Ishikawa (cell line): Measurements from ENCODE around the gene KIF22.

Experiments
- CEBPB ChIP-seq: IDR thresholded peaks from 2 replicates; pipeline ENCODE4 v1.6.1; 2012
- CREB1 ChIP-seq: IDR thresholded peaks from 2 replicates; pipeline ENCODE4 v1.6.1; 2012; ENCODE audit warnings: low read depth
- EGR1 ChIP-seq: IDR thresholded peaks from 2 replicates; pipeline ENCODE4 v1.6.1; 2012
- EP300 ChIP-seq: IDR thresholded peaks from 2 replicates; pipeline ENCODE4 v1.6.1; 2012; ENCODE audit warnings: borderline replicate concordance
- FOXM1 ChIP-seq: IDR thresholded peaks from 2 replicates; pipeline ENCODE4 v1.6.1; 2012; ENCODE audit warnings: low read depth, borderline replicate concordance
- RAD21 ChIP-seq: IDR thresholded peaks from 2 replicates; pipeline ENCODE4 v1.6.1; 2012; ENCODE audit warnings: low read depth
- TAF1 ChIP-seq: IDR thresholded peaks from 2 replicates; pipeline ENCODE4 v1.6.1; 2012; ENCODE audit warnings: low read depth, mild to moderate bottlenecking
- TCF12 ChIP-seq: IDR thresholded peaks from 2 replicates; pipeline ENCODE4 v1.6.1; 2012; ENCODE audit warnings: low read depth
- TEAD4 ChIP-seq: IDR thresholded peaks from 2 replicates; pipeline ENCODE4 v1.6.1; 2012
- YY1 ChIP-seq: IDR thresholded peaks from 2 replicates; pipeline ENCODE4 v1.6.1; 2012; ENCODE audit warnings: low read depth
- ZBTB7A ChIP-seq: IDR thresholded peaks from 2 replicates; pipeline ENCODE4 v1.6.1; 2012; ENCODE audit warnings: low read depth
- TF ChIP-seq, protein P1 (sequence below): IDR thresholded peaks from 2 replicates; pipeline ENCODE4 v1.6.1; 2012; ENCODE audit warnings: low read depth, mild to moderate bottlenecking
- TF ChIP-seq, protein P2 (sequence below): IDR thresholded peaks from 2 replicates; pipeline ENCODE4 v1.6.1; 2012
- TF ChIP-seq, protein P3 (sequence below): IDR thresholded peaks from 2 replicates; pipeline ENCODE4 v1.6.1; 2012

Gene KIF22

DNA sequence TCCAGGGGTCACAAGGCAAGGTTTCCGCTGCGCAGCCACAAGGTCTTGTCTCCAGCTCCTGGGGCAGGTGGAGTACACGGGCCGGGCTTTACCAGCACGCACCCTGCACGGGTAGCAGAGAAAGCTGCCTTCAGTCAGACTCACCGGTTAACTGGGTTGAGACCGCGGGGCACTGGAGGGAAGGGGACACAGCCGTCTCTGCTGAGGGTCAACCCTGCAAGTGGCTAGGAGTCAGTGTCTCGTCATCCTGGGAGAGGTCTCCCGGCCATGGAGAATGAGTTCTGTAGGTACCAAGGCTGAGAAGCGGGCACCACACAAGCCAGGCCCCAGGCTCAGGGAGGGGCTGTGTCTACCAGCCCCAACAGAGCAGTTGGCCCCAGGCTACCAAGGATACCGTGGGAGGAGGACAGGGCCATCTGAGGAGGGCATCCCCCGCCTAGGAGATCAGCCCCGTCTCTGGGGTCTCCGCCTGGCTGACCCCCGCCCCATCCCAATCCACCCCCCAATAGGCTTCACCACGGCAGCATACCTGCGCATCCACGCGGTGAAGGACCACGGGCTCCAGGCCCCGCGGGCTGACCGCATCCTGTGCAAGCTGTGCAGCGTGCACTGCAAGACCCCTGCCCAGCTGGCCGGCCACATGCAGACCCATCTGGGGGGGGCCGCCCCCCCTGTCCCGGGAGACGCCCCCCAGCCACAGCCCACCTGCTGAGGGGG, 18.6 kb downstream of the KIF22 start:
- TF ChIP-seq TEAD4 = no peak
- no peak for TF ChIP-seq TAF1
- no peak for TF ChIP-seq EP300

DNA sequence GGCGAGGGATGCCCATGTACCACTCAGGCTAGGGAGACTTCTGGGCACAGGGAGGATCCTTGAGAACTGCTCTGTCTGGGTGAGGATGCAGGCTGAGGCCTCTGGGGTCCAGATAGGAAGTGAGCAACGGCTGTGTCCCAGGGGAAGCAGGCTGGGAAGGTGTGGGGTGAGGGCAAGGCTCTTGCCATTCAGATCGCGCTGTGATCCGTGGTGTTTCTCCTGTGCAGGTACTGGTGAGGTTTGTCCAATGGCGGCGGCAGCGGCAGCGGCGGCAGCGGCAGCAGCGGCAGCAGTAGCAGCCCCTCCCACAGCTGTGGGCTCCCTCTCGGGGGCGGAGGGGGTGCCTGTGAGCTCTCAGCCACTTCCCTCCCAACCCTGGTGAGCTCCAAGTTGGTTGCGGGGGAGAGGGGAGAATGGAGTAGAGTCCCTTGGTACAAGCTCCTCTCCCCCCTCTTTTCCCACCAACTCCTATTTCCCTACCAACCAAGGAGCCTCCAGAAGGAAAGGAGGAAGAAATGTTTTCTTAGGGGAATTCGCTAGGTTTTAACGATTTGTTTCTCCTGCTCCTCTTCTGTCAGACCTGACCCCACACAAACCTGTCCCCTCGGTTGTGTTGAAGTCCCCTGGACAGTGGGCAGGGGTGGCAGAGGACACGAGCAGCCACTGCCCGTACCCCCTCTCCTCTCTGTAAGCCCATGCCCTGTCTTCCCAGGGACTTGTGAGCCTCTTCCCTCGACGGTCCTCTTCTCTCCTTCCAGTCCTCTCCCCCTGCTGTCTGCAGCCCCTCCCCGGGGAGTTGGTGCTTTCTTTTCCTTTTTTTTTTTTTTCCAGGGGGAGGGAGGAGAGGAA, 19.5 kb downstream of the KIF22 start:
- TF ChIP-seq FOXM1 (no peak), TAF1 (no peak), TCF12 (no peak), EGR1 (no peak), CEBPB (no peak), TEAD4 (no peak), RAD21 (no peak), CREB1 (no peak)
- TF ChIP-seq, protein P1, sequence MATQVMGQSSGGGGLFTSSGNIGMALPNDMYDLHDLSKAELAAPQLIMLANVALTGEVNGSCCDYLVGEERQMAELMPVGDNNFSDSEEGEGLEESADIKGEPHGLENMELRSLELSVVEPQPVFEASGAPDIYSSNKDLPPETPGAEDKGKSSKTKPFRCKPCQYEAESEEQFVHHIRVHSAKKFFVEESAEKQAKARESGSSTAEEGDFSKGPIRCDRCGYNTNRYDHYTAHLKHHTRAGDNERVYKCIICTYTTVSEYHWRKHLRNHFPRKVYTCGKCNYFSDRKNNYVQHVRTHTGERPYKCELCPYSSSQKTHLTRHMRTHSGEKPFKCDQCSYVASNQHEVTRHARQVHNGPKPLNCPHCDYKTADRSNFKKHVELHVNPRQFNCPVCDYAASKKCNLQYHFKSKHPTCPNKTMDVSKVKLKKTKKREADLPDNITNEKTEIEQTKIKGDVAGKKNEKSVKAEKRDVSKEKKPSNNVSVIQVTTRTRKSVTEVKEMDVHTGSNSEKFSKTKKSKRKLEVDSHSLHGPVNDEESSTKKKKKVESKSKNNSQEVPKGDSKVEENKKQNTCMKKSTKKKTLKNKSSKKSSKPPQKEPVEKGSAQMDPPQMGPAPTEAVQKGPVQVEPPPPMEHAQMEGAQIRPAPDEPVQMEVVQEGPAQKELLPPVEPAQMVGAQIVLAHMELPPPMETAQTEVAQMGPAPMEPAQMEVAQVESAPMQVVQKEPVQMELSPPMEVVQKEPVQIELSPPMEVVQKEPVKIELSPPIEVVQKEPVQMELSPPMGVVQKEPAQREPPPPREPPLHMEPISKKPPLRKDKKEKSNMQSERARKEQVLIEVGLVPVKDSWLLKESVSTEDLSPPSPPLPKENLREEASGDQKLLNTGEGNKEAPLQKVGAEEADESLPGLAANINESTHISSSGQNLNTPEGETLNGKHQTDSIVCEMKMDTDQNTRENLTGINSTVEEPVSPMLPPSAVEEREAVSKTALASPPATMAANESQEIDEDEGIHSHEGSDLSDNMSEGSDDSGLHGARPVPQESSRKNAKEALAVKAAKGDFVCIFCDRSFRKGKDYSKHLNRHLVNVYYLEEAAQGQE = no peak
- TF ChIP-seq, protein P2, sequence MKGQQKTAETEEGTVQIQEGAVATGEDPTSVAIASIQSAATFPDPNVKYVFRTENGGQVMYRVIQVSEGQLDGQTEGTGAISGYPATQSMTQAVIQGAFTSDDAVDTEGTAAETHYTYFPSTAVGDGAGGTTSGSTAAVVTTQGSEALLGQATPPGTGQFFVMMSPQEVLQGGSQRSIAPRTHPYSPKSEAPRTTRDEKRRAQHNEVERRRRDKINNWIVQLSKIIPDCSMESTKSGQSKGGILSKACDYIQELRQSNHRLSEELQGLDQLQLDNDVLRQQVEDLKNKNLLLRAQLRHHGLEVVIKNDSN = no peak

DNA sequence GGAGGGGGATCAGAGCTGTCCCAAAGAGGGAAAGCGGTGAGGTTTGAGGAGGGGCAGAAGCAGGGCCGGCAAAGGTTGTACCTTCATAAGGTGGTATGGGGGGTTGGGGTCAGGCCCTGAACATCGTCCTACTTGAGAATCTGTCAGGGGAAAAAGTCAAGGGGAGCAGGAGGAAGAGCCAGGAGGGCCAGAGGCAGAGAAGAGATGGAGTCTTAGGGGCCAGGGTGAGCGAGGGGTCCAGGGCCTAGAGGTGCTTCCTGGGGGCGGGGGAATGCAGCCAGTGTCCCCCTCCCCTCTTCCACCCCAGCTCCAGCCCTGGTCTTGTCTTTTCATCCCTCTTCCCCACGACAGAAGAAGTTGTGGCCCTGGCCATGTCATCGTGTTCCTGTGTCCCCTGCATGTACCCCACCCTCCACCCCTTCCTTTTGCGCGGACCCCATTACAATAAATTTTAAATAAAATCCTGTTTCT, 20.2 kb downstream of the KIF22 start:
- no peak for TF ChIP-seq EGR1
- TF ChIP-seq FOXM1 = no peak
- TF ChIP-seq, protein P2 = no peak
- no peak for TF ChIP-seq TCF12
- no peak for TF ChIP-seq TEAD4
- TF ChIP-seq, protein P1 = no peak
- TF ChIP-seq, protein P3, sequence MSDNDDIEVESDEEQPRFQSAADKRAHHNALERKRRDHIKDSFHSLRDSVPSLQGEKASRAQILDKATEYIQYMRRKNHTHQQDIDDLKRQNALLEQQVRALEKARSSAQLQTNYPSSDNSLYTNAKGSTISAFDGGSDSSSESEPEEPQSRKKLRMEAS = no peak
- TF ChIP-seq CREB1 = no peak

DNA sequence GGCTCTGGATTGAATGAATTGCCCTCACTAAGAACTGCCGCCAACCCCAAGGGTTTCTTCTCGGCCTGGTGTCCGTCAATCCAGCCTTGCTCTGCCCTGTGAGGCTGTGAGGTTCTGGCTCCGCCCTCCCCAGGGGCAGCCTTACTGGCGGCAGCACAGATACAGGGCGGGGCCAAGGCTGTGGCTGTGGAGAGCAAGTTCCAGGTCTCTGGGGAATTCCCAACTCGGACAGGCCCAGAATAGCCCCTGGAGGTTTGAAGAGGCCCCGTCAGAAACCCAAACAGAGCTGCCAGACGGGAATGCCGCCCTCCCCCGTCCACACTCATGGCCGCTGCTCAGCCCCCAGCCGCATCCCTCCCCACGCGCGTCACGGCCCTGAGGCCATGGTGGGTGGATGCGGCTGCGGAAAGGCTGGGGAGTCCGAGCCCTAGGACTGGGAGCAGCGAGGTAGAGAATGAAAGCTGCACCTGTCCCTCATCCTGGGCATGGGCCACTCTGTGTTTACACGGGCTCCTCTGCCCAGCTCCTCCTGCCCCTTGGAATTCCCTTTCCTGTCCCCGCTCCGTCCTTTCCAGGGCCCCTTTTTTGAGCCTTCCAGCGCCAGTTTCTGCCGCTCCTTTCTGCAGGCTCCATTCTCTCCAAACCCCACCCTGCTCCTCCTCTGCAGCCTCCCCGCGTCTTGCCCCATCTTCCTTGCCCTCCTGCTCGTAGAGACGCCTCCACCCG, 20.8 kb downstream of the KIF22 start:
- TF ChIP-seq FOXM1 (no peak), TEAD4 (no peak), YY1 (peak; percentile 37), ZBTB7A (0 out of 2 replicates have a peak, but pooled peaks have one; percentile 3)
- TF ChIP-seq, protein P3 = no peak

DNA sequence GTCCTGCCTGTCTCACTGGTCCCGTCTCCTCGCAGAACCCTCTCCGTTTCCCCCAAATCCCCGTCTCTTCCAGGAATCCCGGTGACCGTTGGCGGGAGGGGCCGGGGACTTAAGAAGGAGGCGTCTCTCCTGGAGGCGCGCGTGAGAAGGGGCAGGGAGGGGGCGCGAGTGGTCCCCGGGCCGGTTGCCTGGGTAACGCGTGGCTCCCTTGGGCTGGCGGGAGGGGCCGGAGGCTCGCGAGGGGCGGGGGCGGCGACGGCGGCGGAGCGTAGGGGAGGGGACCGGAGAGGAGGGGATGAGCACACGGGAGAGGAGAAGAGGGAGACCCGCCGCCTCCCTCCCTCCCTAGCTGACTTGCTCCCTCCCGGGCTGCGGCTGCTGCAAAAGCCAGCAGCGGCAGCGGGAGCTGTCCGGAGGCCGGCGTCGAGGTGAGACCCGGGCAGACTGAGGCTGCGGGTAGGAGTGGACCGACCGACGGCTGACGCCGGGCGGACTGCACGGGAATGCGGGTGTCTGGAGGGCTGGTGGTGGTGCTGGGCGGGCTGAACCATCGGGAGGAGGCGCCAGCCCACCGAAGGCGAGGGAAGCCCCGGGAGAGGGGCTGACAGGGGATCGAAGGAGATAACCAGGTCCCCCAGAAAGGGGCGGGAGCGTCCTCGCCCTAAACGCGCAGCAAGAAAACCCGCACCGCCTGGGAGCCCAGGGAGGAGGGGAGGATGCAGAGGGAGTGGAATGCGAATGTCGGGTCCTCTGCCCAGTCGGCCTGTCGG, 21.5 kb downstream of the KIF22 start, which contains the start of gene PRRT2:
PRRT2 (plus strand) TSS at position 298 of the 770 bp plus-strand sequence. CDS start 862 bp downstream, outside the sequence.
- TF ChIP-seq ZBTB7A (peak; percentile 48; the same call in 1 of the 2 replicates), CREB1 (no peak)
